PFSK-1 (cell line): ENCODE results near the gene SAMSN1.

Experiments used
- POLR2AphosphoS5 ChIP-seq: IDR thresholded peaks from 2 replicates; pipeline ENCODE4 v1.6.1; 2012; ENCODE audit warnings: low read depth, mild to moderate bottlenecking, control low read depth, low read length, moderate library complexity
- REST ChIP-seq, 2 experiments: IDR thresholded peaks; 2 replicates each; pipeline versions ENCODE4 v1.6.1 to v1.8.0; 2011 to 2012; ENCODE audit warnings: low read depth in 2 of 2, low read length in 2 of 2, control low read depth in 1 of 2, inconsistent platforms in 1 of 2, mild to moderate bottlenecking in 1 of 2, moderate library complexity in 1 of 2; ENCODE audit not compliant: insufficient read depth in 1 of 2
- SIN3A ChIP-seq: IDR thresholded peaks from 2 replicates; pipeline ENCODE4 v1.6.1; 2012; ENCODE audit warnings: mild to moderate bottlenecking, low read length, moderate library complexity, borderline replicate concordance; ENCODE audit not compliant: insufficient read depth
- TAF1 ChIP-seq: IDR thresholded peaks from 2 replicates; pipeline ENCODE4 v1.6.1; 2012; ENCODE audit warnings: low read length, control low read depth, borderline replicate concordance; ENCODE audit not compliant: insufficient read depth

GRCh38 chr21:14583629-14584255 lies 37.6 kb upstream of the SAMSN1 start:
- TF ChIP-seq POLR2AphosphoS5 (no peak), REST (IDR thresholded peaks at IDR 0.05; ENCODE audit: insufficient read depth in 1 of 2, low read depth in 2 of 2, low read length in 2 of 2) (no peak), SIN3A (no peak), TAF1 (no peak)
